Small intestine (tissue), 7 donors: Measurements from ENCODE around the gene CEACAM21. TPM values are rescaled to one million over a fixed set of nuclear protein-coding genes. Genes with fewer than 3 reads are reported as not detected.
A peak's percentile ranks its signal among the peaks of the same experiment; 100 is the strongest.
"Not testable (repeated sequence)": the region's sequence is repeated elsewhere in the genome, so short reads cannot be mapped to it uniquely, and the experiment has no call there.

Experiments
- DNase-seq, 2 donors: peaks; one replicate each; pipeline versions ENCODE4 v3.0.0 to v3.0.0-alpha.2; 2013
- FAIRE-seq: peaks from 2 replicates; lab custom pipeline; 2012; peaks lifted over from hg19 to GRCh38; lab: Jason Lieb, UNC
- H3K27ac ChIP-seq, 3 donors: one replicate each; pipeline ENCODE4 v1.5.1; 2013; ENCODE audit warnings: low read length in 2 of 3, mild to moderate bottlenecking in 2 of 3, control low read depth in 1 of 3, inconsistent platforms in 1 of 3, low read depth in 1 of 3, moderate library complexity in 1 of 3
- H3K27me3 ChIP-seq, 3 donors: one replicate each; pipeline ENCODE4 v1.6.1; 2013; ENCODE audit warnings: low read length in 3 of 3, inconsistent platforms in 1 of 3; ENCODE audit not compliant: control insufficient read depth in 3 of 3, insufficient read depth in 3 of 3
- H3K36me3 ChIP-seq, 3 donors: one replicate each; pipeline ENCODE4 v1.6.1; 2013; ENCODE audit warnings: low read length in 3 of 3, inconsistent platforms in 1 of 3, low read depth in 1 of 3, mild to moderate bottlenecking in 1 of 3, moderate library complexity in 1 of 3; ENCODE audit not compliant: control insufficient read depth in 3 of 3, insufficient read depth in 2 of 3
- H3K4me1 ChIP-seq, 3 donors: one replicate each; pipeline ENCODE4 v1.6.1; 2013; ENCODE audit warnings: low read length in 2 of 3, inconsistent platforms in 1 of 3, low read depth in 1 of 3, mild to moderate bottlenecking in 1 of 3, moderate library complexity in 1 of 3; ENCODE audit not compliant: control insufficient read depth in 3 of 3, insufficient read depth in 2 of 3
- H3K4me3 ChIP-seq, 3 donors: one replicate each; pipeline ENCODE4 v1.5.1; 2013; ENCODE audit warnings: low read length in 3 of 3, control low read depth in 1 of 3, inconsistent platforms in 1 of 3, low read depth in 1 of 3, mild to moderate bottlenecking in 1 of 3, moderate library complexity in 1 of 3
- H3K9me3 ChIP-seq, 2 donors: one replicate each; pipeline ENCODE4 v1.6.1; 2013; ENCODE audit warnings: low read depth in 1 of 2, low read length in 1 of 2; ENCODE audit not compliant: control insufficient read depth in 2 of 2, insufficient read depth in 1 of 2
- WGBS, 3 donors: extraction: QIAGEN DNeasy Blood & Tissue Kit; methylation state at CpG; one replicate each; pipeline ENCODE4 v1.1.7; 2013; 5-methylcytosine and 5-hydroxymethylcytosine counted together
- polyA plus RNA-seq, 4 donors: library from polyadenylated mRNA; stranded (reverse) in 3 of 4; unstranded in 1 of 4; fragments of 200-250 nt in 3 of 4; fragments of 120-200 nt in 1 of 4; gene quantifications; one replicate each; pipeline versions ENCODE4 v1.2.1 to v1.2.3, GENCODE V29; 2013
- donor health status: healthy with polysubstance abuse.
- donor health status: control.
- donor health status: control.
- donor health status: Bipolar disorder and iron deficiency.
- donor health status: healthy.

The CEACAM21 gene
- polyA plus RNA-seq, 4 donors, result 1.1 to 4.6 (median 1.9) TPM; not detected in 1

GRCh38 chr19:41582577-41583182 is 6.7 kb downstream of the CEACAM21 start:
- H3K27ac ChIP-seq, H3K4me1 ChIP-seq, H3K36me3 ChIP-seq, DNase-seq, H3K27me3 ChIP-seq, FAIRE-seq, H3K4me3 ChIP-seq: not testable (repeated sequence)
- H3K9me3 ChIP-seq, result peaks cover 0 to 22% of the 10 kb centered on the region in 2 donors
- WGBS, 3 donors, result 91 to 100% (median 92%) methylated on average over 1 of the region's 1 CpG

GRCh38 chr19:41584260-41584810 is 8.4 kb downstream of the CEACAM21 start:
- H3K27me3 ChIP-seq, result no peaks in the 10 kb centered on the region
- no peaks in the 10 kb centered on the region for H3K4me1 ChIP-seq
- no peak overlapping the region for H3K4me3 ChIP-seq
- H3K9me3 ChIP-seq, result peaks cover 0 to 22% of the 10 kb centered on the region in 2 donors
- H3K36me3 ChIP-seq, result no peaks in the 10 kb centered on the region
- DNase-seq (no peak), FAIRE-seq (no peak)
- H3K27ac ChIP-seq, result no peak overlapping the region
- WGBS, 3 donors, result 71 to 74% (median 73%) methylated on average over 6 of the region's 6 CpGs

- no peak overlapping the region for H3K27ac ChIP-seq
- no peaks in the 10 kb centered on the region for H3K27me3 ChIP-seq
- no peak overlapping the region for H3K4me3 ChIP-seq
- WGBS, 3 donors, result 50 to 80% (median 50%) methylated on average over 1 of the region's 1 CpG
- H3K36me3 ChIP-seq, result no peaks in the 10 kb centered on the region
- DNase-seq (no peak), FAIRE-seq (no peak)
- H3K9me3 ChIP-seq, result peaks cover 0 to 22% of the 10 kb centered on the region in 2 donors
- no peaks in the 10 kb centered on the region for H3K4me1 ChIP-seq
These were observed 9.0 kb downstream of the CEACAM21 start for GRCh38 chr19:41584931-41585330.

- no peaks in the 10 kb centered on the region for H3K4me1 ChIP-seq
- H3K4me3 ChIP-seq, result no peak overlapping the region
- DNase-seq, result no peak
- H3K27ac ChIP-seq, result no peak overlapping the region
- no peaks in the 10 kb centered on the region for H3K27me3 ChIP-seq
- no peak for FAIRE-seq
- H3K36me3 ChIP-seq, result no peaks in the 10 kb centered on the region
- H3K9me3 ChIP-seq, result peaks cover 0 to 15% of the 10 kb centered on the region in 2 donors
These were observed 10.1 kb downstream of the CEACAM21 start for GRCh38 chr19:41586064-41586463.

GRCh38 chr19:41587101-41587837 is 11.3 kb downstream of the CEACAM21 start:
- 63 to 72% (median 64%) methylated on average over 9 of the region's 9 CpGs for WGBS, 3 donors
- H3K27me3 ChIP-seq, result no peaks in the 10 kb centered on the region
- no peak overlapping the region for H3K4me3 ChIP-seq
- H3K27ac ChIP-seq, result no peak overlapping the region
- H3K36me3 ChIP-seq, result no peaks in the 10 kb centered on the region
- H3K4me1 ChIP-seq, result no peaks in the 10 kb centered on the region
- FAIRE-seq (no peak), DNase-seq (no peak)
- peaks cover 0 to 7% of the 10 kb centered on the region in 2 donors for H3K9me3 ChIP-seq

- 68 to 72% (median 71%) methylated on average over 4 of the region's 4 CpGs for WGBS, 3 donors
- H3K27me3 ChIP-seq, result no peaks in the 10 kb centered on the region
- FAIRE-seq (no peak), DNase-seq (no peak)
- H3K27ac ChIP-seq, result no peak overlapping the region
- no peak overlapping the region for H3K4me3 ChIP-seq
- no peaks in the 10 kb centered on the region for H3K4me1 ChIP-seq
- no peaks in the 10 kb centered on the region for H3K36me3 ChIP-seq
- H3K9me3 ChIP-seq, result peaks cover 0 to 2% of the 10 kb centered on the region in 2 donors
These were observed 11.9 kb downstream of the CEACAM21 start for GRCh38 chr19:41587838-41588210.

- WGBS, 3 donors, result 25 to 38% (median 36%) methylated on average over 6 of the region's 6 CpGs
- peaks cover 0 to 2% of the 10 kb centered on the region in 2 donors for H3K9me3 ChIP-seq
- H3K36me3 ChIP-seq, result no peaks in the 10 kb centered on the region
- H3K27ac ChIP-seq, result no peak overlapping the region
- H3K4me3 ChIP-seq, result no peak overlapping the region
- H3K4me1 ChIP-seq, result no peaks in the 10 kb centered on the region
- H3K27me3 ChIP-seq, result no peaks in the 10 kb centered on the region
- DNase-seq (peak; percentile 22 to 58), FAIRE-seq (no peak)
These were observed 12.7 kb downstream of the CEACAM21 start for GRCh38 chr19:41588497-41589209.

- Histone ChIP-seq H3K4me3 (no peak overlapping the region), H3K36me3 (no peaks in the 10 kb centered on the region), H3K9me3 (no peaks in the 10 kb centered on the region), H3K4me1 (no peaks in the 10 kb centered on the region), H3K27me3 (no peaks in the 10 kb centered on the region), H3K27ac (no peak overlapping the region)
- 40 to 59% (median 43%) methylated on average over 2 of the region's 2 CpGs for WGBS, 3 donors
- FAIRE-seq (no peak), DNase-seq (no peak)
These were observed 13.4 kb downstream of the CEACAM21 start for GRCh38 chr19:41589371-41589770.
